SK-N-MC (cell line): ENCODE measurements around the gene PITPNC1.

Experiments used
- DNase-seq: peaks from one replicate; pipeline ENCODE4 v3.0.0-alpha.2; 2011; ENCODE audit warnings: low read depth, low spot score
- H3K27ac ChIP-seq: fragments of 200-600 bp; sonication (generic); 2 replicates; pipeline ENCODE4 v1.5.1; 2016; ENCODE audit warnings: mixed run types
- H3K36me3 ChIP-seq: fragments of 200-600 bp; sonication (generic); 2 replicates; pipeline ENCODE4 v1.6.1; 2017; ENCODE audit warnings: antibody characterized with exemption, low read length, mixed read lengths; ENCODE audit not compliant: insufficient read depth
- H3K4me3 ChIP-seq: fragments of 200-600 bp; sonication (generic); 2 replicates; pipeline ENCODE4 v1.5.1; 2016
- H3K9ac ChIP-seq: fragments of 200-600 bp; sonication (generic); 2 replicates; pipeline ENCODE4 v1.8.0; 2017; ENCODE audit warnings: mixed run types, mixed read lengths; ENCODE audit not compliant: insufficient read length
- H3K9me3 ChIP-seq: fragments of 200-600 bp; sonication (generic); 2 replicates; pipeline ENCODE4 v1.6.1; 2017; ENCODE audit warnings: low read depth, mild to moderate bottlenecking, antibody characterized with exemption, low read length, moderate library complexity, mixed read lengths
- EZH2 ChIP-seq: fragments of 200-600 bp; sonication (generic); IDR thresholded peaks from one replicate; pipeline ENCODE4 v1.6.1; 2017; ENCODE audit warnings: antibody characterized with exemption
- FOXP2 ChIP-seq: optimal IDR thresholded peaks from 2 replicates; pipeline ENCODE3; 2011; ENCODE audit warnings: mild to moderate bottlenecking, moderate library complexity; ENCODE audit not compliant: insufficient read depth; ENCODE audit errors: extremely low read length, control extremely low read depth
- POLR2AphosphoS5 ChIP-seq: IDR thresholded peaks from 2 replicates; pipeline ENCODE4 v1.6.1; 2012; ENCODE audit warnings: mild to moderate bottlenecking, low read depth, low read length, borderline replicate concordance

Gene PITPNC1

DNA sequence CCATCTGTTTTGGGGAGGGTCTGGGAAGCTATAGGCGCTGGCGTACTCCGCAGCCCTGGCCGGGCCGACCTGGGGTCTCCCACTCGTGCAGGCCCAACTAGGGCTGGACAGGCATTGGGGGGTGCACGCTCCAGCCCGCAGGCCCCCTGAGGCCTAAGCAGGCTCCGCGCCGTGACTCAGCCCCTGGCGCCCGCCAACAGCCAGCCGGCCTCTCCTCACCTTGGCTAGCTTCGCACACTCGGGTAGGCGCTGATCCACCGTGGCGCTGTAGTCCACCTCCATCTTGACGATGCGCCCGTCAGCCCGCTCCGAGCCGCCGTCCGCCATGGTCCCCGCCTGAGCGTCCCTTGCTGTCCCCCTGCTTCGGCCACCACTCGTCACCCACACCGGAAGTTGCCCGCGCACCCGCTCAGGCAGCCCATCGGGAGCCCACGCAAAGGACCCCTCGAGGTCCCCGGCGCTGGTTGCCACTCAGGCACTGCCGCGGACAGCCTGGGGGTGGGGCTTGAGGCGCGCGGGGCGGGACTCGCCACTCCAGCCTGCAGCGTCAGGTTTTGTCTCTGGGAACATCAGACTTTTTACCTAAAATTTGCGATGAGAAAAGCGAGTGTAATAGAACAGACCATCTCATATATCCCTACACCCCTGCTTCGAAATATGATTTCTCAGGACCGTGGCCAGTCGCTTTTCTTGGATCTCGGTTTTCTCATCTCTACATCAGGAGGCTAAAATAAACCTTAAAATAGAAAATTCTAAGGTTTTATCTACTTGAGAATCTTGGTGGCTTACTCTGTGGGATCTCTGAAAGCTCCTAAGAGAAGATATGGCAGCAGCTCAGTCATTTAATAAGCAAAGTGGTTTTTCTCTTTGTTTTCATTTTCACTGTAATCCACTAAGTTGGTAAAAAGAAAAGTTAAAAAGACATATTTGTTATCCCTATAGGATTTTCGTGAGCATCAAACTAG is 10.6 kb upstream of the PITPNC1 start, which contains the start of gene PSMD12:
TSS of gene PSMD12 (minus strand) at position 385 of the 965 bp plus-strand sequence. CDS start at position 327, 58 bp downstream.
- TF ChIP-seq EZH2: no peak
- TF ChIP-seq FOXP2: no peak
- TF ChIP-seq POLR2AphosphoS5: peak; percentile 95
- Histone ChIP-seq H3K9me3 (no peaks in the 10 kb centered on the region), H3K27ac (peak within 1 kb of the TSS; percentile 82), H3K9ac (peak within 1 kb of the TSS; percentile 98), H3K36me3 (peaks cover 18% of the 10 kb centered on the region), H3K4me3 (peak within 1 kb of the TSS; percentile 98)
- DNase-seq: no peak

- no peak overlapping the region for H3K9ac ChIP-seq
- no peak for DNase-seq
- TF ChIP-seq FOXP2 (no peak), POLR2AphosphoS5 (no peak), EZH2 (no peak)
- no peaks in the 10 kb centered on the region for H3K9me3 ChIP-seq
- no peak overlapping the region for H3K27ac ChIP-seq
- H3K4me3 ChIP-seq: no peak overlapping the region
- H3K36me3 ChIP-seq: peaks cover under 1% of the 10 kb centered on the region; the same call in 1 of the 2 replicates
These were observed 7.4 kb upstream of the PITPNC1 start for GRCh38 chr17:67369676-67370075.

DNA sequence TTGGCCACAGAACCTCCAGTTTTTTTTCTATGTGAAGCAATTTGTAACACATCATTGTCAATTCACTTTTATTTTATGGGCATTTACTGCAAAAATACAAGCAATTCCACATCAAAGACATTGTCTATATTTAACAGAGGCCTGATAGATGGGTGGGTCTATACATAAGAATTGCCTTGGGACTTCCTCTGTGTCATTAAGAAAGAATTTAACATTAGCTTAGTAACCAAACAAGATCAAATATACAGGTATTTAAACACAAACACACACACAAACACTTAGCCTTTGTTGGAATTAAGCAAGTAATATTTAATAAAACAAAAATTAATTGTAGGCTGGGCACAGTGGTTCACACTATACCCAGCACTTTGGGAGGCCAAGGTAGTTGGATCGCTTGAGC is 4.3 kb upstream of the PITPNC1 start:
- Histone ChIP-seq H3K9ac (no peak overlapping the region), H3K4me3 (no peak overlapping the region), H3K27ac (no peak overlapping the region), H3K36me3 (no peaks in the 10 kb centered on the region), H3K9me3 (no peaks in the 10 kb centered on the region)
- DNase-seq: no peak
- TF ChIP-seq FOXP2: no peak
- TF ChIP-seq EZH2: no peak
- TF ChIP-seq POLR2AphosphoS5: no peak

DNA sequence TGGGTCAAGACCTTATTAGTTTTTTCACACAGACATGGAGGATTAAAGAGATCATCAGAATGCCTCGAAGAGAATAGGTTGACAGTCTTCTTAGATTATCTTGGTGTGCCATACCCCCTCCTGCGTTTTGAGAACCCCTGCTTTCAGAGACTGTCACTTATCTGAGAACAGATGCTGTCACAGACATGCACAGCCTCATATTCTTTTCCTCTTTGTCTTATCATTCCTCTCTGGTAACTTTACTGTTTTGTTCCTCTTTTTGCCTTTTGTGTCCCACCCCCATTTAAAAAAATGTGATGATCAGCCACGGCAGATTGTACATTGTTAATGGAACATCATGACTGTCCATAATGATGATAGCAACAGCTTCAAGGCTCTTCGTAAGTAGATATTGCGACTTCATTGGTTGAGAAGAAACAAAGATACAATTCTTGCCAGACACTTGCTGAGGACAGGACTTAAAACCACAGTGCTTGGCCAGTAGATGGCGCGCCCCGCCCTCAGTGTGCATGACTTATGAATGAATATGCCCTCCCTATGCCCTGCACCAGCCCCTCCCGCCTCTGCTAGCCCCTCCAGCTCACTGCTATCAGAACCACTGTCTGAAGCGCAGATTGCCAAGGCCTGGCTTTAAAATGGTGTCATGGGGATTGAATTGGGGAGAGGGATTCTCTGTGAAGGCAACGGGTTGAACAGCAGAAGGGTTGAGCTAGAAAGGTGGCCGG is 2.6 kb upstream of the PITPNC1 start:
- TF ChIP-seq EZH2 (no peak), FOXP2 (no peak), POLR2AphosphoS5 (no peak)
- no peak overlapping the region for H3K9ac ChIP-seq
- H3K27ac ChIP-seq: no peak overlapping the region
- no peak for DNase-seq
- H3K4me3 ChIP-seq: no peak overlapping the region
- no peaks in the 10 kb centered on the region; the same call in 1 of the 2 replicates for H3K9me3 ChIP-seq
- no peaks in the 10 kb centered on the region for H3K36me3 ChIP-seq

DNA sequence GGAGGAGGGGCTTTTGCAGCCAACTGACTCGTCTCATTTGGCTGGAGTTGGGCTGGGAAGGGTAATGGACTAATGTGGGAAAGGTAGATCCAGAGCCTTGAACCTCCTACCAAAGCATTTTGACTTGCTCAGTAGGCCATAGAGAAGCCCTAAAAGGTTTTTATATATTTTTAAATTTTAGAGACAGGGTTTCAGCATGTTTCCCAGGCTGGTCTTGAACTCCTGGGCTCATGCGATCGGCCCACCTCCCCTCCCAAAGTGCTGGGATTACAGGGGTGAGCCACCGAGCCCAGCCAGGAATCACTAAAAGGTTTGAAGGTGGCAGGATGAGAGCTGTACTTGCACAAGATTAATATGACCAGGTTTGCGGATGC is 2.0 kb upstream of the PITPNC1 start:
- H3K27ac ChIP-seq: no peak overlapping the region
- no peak overlapping the region for H3K4me3 ChIP-seq
- no peaks in the 10 kb centered on the region; the same call in 1 of the 2 replicates for H3K9me3 ChIP-seq
- H3K9ac ChIP-seq: no peak overlapping the region
- DNase-seq: no peak
- H3K36me3 ChIP-seq: no peaks in the 10 kb centered on the region
- TF ChIP-seq POLR2AphosphoS5 (no peak), EZH2 (no peak), FOXP2 (no peak)

- H3K36me3 ChIP-seq: no peaks in the 10 kb centered on the region
- no peak overlapping the region for H3K4me3 ChIP-seq
- no peak overlapping the region for H3K27ac ChIP-seq
- DNase-seq: no peak
- H3K9me3 ChIP-seq: no peaks in the 10 kb centered on the region; the same call in 1 of the 2 replicates
- H3K9ac ChIP-seq: no peak overlapping the region
- TF ChIP-seq FOXP2: no peak
- no peak for TF ChIP-seq POLR2AphosphoS5
- no peak for TF ChIP-seq EZH2
These were observed 1.4 kb upstream of the PITPNC1 start for GRCh38 chr17:67375716-67376115.

DNA sequence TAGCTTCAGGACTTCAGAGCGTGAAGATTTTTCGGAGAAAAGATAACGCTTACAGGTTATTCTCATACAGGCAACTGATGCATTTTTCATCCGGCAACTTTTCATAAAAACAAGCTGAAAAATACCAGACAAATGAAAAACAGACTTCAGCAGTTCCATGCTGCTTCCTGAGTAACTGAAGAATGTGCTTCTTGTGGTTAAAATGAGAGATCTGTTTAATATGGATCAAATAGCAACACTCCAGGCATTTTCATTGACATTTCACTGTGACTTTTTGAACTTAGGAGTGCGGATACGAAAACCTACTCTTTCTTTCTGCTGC is 705 bp upstream of the PITPNC1 start:
- Histone ChIP-seq H3K9ac (no peak overlapping the region), H3K27ac (peak overlapping the region; percentile 83), H3K9me3 (no peaks in the 10 kb centered on the region; the same call in 1 of the 2 replicates), H3K36me3 (no peaks in the 10 kb centered on the region), H3K4me3 (peak overlapping the region; percentile 96)
- TF ChIP-seq POLR2AphosphoS5: no peak
- no peak for TF ChIP-seq EZH2
- TF ChIP-seq FOXP2: no peak
- DNase-seq: no peak
